Tongue (tissue), 2 donors: ENCODE measurements around the gene CCN5. TPM values are rescaled to one million over a fixed set of nuclear protein-coding genes. Genes with fewer than 3 reads are reported as not detected.
"Not testable (repeated sequence)": the region's sequence is repeated elsewhere in the genome, so short reads cannot be mapped to it uniquely, and the experiment has no call there.

Source experiments
- DNase-seq: peaks from one replicate; pipeline ENCODE4 v3.0.0-alpha.2; 2015
- total RNA-seq: library from RNA; depleted of rRNA; stranded (reverse); fragments of >200 nt; gene quantifications from one replicate; pipeline ENCODE4 v1.2.3, GENCODE V29; 2014

CCN5 gene
- total RNA-seq, 1 donor from 2014 or later, result 0.62 TPM

DNA sequence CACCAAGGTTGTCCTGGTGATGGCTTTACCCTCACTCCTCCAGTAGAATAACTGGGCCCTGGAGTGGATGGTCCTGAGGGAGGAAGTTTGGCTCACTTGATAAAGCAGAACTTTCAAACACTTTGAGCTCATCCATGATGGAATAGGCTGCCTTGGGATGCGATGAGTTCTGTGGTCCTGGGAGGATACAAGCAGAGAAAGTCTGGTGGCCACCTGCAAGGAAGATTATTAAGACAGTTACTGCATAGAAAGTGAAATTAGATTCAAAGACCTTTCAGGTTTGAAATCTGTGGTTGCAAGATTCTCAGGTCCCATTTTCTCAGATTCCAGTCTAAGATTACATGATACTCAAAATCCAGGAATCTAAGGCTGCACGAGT is 19.9 kb upstream of the CCN5 start:
- no peak for DNase-seq

DNA sequence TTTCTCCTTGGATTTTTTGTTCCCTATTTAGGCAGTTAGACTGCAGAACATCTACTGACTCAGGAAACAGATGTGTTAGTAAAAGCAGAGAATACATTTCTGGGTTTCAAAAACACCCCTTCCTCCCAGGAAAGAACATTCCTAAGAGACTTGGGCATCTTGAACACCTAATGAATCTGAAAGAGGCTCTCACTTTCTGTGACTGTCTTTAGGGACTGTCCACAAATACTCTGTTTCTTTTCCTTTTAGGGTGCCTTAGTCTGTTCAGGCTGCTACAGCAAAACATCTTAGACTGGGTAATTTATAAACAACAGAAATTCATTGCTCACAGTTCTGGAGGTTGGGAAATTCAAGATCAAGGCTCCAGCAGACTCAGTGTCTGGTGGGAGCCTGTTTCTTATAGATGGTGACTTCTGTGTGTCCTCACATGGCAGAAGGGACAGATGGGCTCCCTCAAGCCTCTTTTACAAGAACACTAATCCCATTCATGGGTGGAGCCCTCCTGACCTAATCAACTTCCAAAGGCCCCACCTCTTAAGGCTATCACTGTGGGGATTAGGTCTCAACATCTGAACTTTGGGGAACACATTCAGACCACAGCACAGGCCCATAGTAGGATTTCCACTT is 19.4 kb upstream of the CCN5 start:
- DNase-seq, result no peak

DNA sequence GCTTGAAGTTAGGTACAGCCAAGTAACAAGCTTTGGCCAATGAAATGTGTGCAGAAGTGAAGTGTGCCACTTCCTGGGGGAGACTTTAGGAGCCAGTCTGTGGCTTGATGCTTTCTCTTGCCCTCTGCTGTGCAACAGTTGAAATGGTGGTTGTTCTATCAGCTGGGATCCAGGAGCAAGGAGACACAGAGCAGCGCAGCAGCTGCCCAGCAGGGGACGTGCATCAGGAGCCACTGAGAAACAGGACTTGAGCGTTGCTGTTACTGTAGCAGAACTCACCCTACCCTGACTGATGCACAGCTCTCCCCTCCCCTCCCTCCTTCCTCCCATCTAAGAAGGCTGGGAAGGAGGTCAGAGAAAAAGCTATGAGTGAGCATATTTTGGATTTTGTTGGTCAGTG is 18.9 kb upstream of the CCN5 start:
- no peak for DNase-seq

GRCh38 chr20:44697041-44697440 is 18.1 kb upstream of the CCN5 start:
- not testable (repeated sequence) for DNase-seq

DNA sequence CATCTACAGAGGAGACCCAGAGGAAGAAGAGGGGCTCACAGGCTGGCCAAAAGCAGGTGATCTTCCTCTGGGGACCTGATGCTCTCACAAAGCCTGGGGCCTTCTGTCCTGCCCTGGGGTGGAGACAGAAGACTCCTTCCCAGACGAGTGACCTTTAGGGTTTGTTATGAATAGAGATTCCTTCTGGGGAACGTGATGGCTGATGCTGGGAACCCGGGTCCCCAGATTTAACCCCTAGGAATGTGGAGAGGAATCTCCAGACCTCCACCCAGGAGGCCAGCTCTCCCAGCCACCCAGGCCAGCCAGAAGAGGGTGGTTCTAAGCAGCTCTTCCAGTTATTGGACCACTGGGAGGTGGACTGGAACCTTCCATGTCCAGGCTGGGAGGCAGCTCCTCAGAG is 16.8 kb upstream of the CCN5 start:
- DNase-seq, result no peak

- DNase-seq, result no peak
These were observed 14.9 kb upstream of the CCN5 start for GRCh38 chr20:44700306-44700705.

DNA sequence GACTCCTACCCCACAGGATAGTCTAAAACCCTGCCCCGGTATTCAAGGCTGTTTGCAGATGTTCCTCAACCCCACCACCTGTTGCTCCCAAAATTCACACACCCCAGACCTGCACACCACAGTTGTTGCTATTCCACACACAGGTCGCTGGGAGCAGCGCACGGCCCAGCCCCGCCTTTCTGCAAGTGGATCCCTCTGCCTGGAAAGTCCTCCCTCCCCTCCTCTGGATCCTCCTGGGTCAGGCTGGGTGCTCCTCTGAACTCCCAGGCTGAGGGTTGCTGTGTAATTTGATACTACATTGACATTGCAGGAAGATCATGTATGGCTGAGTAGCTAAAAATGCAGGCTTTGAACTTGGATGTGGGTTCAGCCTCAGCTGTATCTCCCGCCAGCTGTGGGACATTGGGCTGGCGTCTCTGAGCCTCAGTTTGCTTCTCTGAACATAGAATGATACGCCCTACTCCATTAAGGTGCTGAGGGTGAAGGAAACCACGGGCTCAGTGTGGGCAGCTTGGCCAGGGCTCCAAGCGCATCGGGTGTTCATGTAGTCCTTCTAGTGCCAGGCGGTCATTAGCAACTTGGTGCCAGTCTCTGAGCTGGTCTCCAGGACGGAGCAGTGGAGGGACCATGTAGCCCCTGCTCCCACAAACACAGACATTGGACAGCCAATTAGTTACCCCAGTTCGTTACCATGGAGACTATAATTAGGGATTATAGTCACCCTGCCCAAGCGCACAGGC is 13.9 kb upstream of the CCN5 start:
- DNase-seq, result no peak

DNA sequence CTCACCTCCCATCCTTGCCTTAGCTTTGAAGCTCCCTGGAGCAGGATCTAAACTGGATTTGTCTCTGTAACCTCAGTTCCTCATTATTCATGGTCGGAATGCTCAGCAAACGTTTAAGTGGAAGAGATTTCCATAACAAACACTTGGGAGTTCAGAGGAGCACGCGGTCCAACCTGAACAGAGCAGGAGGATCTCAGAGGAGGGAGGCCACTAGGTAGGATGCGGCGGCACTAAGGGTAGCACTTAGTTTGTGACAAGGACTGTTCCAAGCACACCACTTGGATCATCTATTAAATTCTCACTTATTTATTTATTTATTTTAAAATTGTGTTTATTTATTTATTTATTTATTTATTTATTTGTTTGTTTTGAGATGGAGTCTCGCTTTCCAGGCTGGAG is 13.3 kb upstream of the CCN5 start:
- no peak for DNase-seq

DNA sequence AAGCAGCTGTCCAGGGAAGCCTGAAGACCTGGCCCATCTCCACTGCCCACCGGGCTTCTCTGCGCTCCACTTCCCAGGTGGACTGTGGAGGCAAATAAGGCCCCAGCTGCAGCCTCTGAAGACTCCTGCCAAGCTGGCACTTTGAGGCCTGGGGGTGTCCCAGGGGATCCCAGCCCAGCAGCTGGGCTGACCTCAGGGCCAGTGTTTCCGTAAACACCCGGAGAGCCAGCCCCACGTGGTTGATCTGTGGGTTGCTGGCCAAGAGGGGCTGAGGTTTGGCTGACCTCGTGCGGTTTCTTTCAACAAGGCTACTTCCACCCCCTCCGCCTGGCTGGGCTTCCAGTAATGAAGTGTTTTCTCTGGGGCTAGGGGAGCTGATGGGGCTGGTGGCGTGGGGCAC is 12.4 kb upstream of the CCN5 start:
- peak; percentile 86 for DNase-seq

DNA sequence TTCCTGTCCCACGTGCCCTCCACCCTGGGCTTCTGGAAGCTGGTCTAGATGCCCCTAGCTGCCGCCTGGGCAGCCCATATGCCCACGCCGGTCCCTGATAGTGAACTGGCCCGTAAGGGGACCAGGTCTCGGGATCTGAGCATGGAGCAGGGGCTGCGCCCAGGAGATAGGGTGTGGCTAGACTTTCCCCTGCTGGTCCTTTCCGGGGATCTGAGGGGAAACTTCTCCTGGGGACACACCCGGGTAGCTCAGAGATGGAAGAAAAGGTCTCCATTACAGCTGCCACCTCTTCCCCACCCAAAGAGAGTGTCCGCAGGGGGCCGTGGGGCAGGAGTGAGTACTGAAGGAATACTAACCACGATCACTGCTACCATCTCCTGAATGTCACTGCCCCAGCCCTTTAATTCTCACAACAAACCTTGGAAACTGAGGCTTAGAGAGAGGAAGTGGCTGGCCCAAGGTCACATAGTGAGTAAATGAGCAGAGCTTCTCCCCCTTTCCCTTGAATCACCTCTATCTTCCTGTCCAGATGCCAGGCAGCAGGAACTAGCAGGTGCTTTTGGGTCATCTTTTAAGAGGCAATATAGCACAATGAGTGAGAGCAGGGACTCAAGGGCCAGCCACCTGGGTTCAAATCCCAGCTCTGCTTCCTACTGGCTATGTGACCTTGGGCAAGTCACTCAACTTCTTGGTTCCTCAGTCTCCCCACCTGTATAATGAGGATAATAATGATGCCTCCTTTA is 11.8 kb upstream of the CCN5 start:
- no peak for DNase-seq

GRCh38 chr20:44703956-44704488 is 11.1 kb upstream of the CCN5 start:
- DNase-seq, result no peak

GRCh38 chr20:44704551-44704971 is 10.6 kb upstream of the CCN5 start:
- DNase-seq, result no peak

DNA sequence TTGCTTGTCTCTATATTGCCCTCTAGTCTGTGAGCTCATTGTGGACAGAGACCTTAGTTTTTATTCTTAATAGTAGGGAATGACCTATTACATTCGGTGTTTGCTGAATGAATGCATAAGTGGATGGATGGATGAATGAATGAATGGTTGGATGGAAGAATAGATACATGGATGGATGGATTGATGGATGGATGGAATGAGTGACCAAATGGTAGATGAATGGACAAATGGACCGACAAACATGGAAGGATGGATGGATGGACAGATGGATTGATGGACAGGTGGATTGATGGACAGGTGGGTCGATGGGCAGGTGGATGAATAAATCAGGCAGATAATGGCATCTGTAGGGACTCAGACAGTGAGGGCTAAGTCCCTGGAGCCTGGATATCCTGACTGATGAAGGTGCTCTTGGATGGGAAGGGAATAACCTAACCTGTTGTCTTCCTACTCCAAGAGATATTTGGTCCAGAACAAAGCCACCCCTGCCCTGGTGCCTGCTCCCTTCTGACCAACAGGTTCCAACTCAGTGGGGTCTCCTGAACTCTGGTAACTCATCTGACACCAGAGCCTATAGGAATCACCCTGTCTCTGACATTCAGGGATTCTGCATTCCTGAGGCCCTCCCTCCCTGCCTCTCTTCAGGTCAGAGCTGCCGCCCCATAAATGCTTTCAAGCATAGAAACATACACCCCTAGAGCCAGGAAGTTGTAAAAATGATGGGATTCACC is 9.6 kb upstream of the CCN5 start:
- no peak for DNase-seq

DNA sequence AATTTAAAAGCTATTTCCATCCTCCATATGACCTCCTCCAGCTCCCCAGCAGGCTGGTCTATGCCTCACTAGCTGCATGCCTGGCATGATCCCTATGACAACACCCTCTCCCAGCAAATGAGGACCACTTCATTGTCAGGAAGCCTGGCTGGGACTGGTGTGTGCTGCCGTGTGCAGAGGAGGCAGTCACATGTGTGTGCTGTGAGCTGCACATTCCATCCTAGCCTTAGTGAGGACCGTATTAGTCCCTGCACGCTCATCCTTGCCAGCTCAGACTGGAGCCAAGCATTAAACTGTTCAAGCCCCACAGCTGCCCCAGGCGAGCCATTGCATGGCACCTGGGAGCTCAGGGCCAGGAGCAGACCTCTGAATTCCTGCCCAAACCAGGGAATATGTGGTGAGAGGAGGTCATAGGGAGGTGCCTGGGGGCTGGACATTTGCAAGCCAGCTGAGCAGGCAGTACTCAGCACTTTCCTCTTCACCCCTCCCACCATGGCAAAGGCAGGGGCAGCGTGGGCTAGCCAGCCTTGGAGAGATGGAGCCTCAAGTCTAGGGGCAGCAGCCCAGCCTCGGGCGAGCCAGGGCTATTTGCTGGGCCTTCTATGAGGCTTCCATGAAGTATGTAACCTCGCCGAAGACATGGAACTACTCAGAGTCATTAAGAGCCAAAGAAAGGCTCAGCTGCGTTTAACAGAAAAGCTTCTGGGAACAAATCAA is 8.7 kb upstream of the CCN5 start:
- DNase-seq, result no peak

DNA sequence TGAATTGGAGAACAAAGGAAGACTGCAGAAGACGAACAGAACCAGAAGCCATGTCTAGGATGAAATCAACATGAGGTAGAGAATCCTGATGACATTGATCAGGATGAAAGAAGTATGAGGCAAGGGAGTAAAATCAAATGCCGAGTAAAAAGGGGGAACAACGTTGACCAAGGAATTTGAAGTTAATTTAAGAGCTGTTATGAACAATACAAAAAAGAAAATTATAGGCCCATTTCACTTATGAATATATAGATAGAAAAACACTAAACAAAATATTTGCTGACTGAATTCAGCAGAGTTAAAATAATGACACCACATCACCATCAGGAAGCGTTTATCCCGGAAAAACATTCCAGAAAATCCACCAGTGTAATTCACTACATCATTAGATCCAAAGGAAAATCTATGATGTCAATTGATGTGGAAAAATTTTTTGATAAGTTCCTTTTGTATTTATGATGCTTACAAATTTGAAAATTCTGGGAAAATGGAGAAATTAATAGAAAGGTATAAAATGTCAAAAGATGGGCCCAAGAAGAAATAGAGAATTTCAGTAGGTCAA is 8.1 kb upstream of the CCN5 start:
- no peak for DNase-seq

GRCh38 chr20:44709380-44709779 is 5.8 kb upstream of the CCN5 start:
- DNase-seq, result no peak

GRCh38 chr20:44709797-44710196 is 5.4 kb upstream of the CCN5 start:
- DNase-seq, result no peak

GRCh38 chr20:44711237-44711636 is 3.9 kb upstream of the CCN5 start:
- no peak for DNase-seq

DNA sequence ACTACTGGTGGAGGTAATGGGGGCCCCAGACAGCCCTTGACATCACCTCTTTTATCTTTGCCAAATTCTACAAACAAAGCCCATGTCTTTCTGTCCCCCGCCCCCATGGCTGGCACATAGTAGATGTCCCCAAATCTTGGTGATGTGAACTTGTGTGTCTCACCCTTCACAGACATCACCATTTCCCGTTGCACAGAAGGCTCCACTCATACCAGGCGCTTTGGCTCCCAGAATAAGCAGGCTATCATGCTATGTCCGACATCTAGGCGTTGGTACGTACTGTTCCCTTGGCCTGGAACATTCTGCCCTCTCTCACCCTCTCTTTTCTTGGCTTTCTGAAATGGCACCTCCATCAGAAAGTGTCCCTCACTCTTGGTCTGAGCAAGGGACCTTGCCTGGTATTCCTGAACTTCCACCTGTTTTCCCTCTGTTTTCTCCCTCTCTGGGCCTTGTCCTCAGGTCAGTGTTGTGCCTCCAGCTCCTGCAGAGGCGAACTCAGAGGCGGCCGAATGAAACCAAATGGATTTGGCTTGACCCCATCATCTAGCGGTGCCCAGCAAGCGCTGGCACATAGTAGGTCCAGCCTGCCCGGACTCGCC is 968 bp upstream of the CCN5 start:
- no peak for DNase-seq

GRCh38 chr20:44715499-44716308 is 535 bp downstream of the CCN5 start:
- DNase-seq, result no peak
